ENCODE results near the gene UBTF.
A peak's percentile ranks its signal among the peaks of the same experiment; 100 is the strongest.
"Not testable (repeated sequence)": the region's sequence is repeated elsewhere in the genome, so short reads cannot be mapped to it uniquely, and the experiment has no call there.

Gene UBTF

DNA sequence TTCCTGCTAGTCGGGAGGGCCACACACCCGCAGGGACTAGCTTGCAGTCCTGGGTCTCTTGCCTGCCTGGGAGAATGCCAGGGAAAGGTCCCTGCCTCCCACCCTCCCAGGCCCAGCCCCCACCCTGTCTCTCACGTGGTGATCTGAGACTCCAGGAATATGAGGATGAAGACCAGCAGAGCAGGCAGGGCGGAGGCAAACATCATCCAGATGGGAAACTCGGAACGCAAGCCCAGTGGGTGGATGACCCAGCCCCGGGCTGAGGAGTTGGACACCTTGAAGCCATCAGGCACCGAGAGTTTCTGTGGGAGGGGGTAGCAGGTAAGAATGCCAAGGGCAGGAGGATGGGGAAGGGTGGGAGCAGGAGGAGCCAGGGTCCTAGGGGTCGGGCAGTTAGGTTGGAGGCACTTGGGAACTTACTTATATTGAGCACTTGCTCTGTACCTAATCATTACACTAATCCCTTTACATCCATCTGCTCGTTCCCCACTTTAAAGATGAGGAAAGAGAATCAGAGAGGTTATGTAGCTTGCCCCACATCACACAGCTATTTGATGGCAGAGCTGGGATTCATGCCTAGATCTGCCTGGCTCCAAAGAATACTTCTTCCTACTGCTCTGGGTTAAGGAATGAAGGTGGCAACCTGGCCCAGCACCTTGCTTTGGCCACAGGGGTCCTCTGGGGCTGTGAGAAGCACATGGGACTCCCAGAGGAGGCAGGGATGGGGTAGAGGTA lies 35.1 kb upstream of the UBTF start:
- no peak overlapping the region for H3K27ac Mint-ChIP-seq
- no peaks in the 10 kb centered on the region for H3K36me3 Mint-ChIP-seq
- H3K27me3 Mint-ChIP-seq, result no peaks in the 10 kb centered on the region

DNA sequence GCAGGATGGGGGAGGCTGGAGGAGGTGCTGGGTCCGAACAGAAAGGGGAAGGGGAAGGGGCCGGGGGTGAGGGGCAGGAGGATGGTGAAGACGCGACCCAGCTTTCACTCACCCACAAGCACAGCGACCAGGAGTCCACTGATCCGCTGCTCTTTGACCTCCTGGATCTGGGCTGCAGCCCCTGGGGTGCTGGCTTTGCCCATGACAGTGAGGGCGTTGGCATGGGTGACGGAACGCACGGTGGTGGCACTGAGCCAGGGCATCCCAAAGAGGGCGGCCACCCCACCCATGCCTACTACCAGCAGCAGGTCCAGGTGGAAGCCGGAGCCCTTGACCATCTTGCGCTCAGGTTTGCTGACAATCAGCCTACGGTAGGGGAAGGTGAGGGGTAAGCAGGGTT lies 33.5 kb upstream of the UBTF start:
- Mint-ChIP-seq H3K4me3 (no peak overlapping the region), H3K27me3 (no peaks in the 10 kb centered on the region), H3K4me1 (ENCODE audit: low read depth) (peaks cover 16% of the 10 kb centered on the region), H3K27ac (no peak overlapping the region), H3K9me3 (ENCODE audit: low read depth) (no peaks in the 10 kb centered on the region), H3K36me3 (no peaks in the 10 kb centered on the region)

More for the DNA sequence above, 35.1 kb upstream of the UBTF start:
- Mint-ChIP-seq H3K4me1 (ENCODE audit: low read depth) (peaks cover 6% of the 10 kb centered on the region), H3K4me3 (no peak overlapping the region), H3K9me3 (ENCODE audit: low read depth) (no peaks in the 10 kb centered on the region)

DNA sequence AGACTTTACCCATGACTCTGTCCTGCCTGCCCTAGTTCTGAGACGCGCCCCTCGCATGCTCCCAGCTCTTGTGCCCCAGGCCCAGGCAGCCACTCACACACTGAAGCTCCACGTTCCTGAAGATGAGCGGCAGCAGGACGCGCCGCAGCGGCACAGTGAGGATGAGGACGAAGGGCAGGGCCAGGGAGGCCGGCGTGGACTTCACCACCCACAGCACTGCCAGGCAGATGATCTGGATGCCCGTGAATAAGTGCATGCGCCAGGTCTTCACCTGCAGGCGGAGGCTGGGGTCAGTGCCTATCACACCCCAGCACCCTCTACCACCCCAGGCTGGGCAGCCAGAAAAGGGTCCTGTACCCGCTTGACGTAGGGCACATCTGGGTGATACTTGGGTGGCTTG lies 31.6 kb upstream of the UBTF start:
- peaks cover 35% of the 10 kb centered on the region for H3K4me1 Mint-ChIP-seq (ENCODE audit: low read depth)
- H3K9me3 Mint-ChIP-seq (ENCODE audit: low read depth), result no peaks in the 10 kb centered on the region
- peak overlapping the region; percentile 16 for H3K27ac Mint-ChIP-seq
- no peaks in the 10 kb centered on the region for H3K27me3 Mint-ChIP-seq
- no peak overlapping the region for H3K4me3 Mint-ChIP-seq
- H3K36me3 Mint-ChIP-seq, result no peaks in the 10 kb centered on the region

- peaks cover 44% of the 10 kb centered on the region for H3K4me1 Mint-ChIP-seq (ENCODE audit: low read depth)
- no peaks in the 10 kb centered on the region for H3K36me3 Mint-ChIP-seq
- peak overlapping the region; percentile 61 for H3K27ac Mint-ChIP-seq
- H3K4me3 Mint-ChIP-seq, result no peak overlapping the region
- H3K27me3 Mint-ChIP-seq, result no peaks in the 10 kb centered on the region
- H3K9me3 Mint-ChIP-seq (ENCODE audit: low read depth), result no peaks in the 10 kb centered on the region
Measured at GRCh38 chr17:44249501-44250246, 30.2 kb upstream of the UBTF start.

- H3K27ac Mint-ChIP-seq, result no peak overlapping the region
- no peak overlapping the region for H3K4me3 Mint-ChIP-seq
- peaks cover 45% of the 10 kb centered on the region for H3K4me1 Mint-ChIP-seq (ENCODE audit: low read depth)
- H3K36me3 Mint-ChIP-seq, result no peaks in the 10 kb centered on the region
- H3K9me3 Mint-ChIP-seq (ENCODE audit: low read depth), result no peaks in the 10 kb centered on the region
- H3K27me3 Mint-ChIP-seq, result no peaks in the 10 kb centered on the region
Measured at GRCh38 chr17:44247876-44248736, 28.6 kb upstream of the UBTF start.

GRCh38 chr17:44247440-44247841 lies 28.0 kb upstream of the UBTF start:
- Mint-ChIP-seq H3K27me3 (no peaks in the 10 kb centered on the region), H3K4me1 (ENCODE audit: low read depth) (peaks cover 45% of the 10 kb centered on the region), H3K27ac (peak overlapping the region; percentile 85), H3K9me3 (ENCODE audit: low read depth) (no peaks in the 10 kb centered on the region), H3K4me3 (no peak overlapping the region), H3K36me3 (no peaks in the 10 kb centered on the region)

- Mint-ChIP-seq H3K27ac (no peak overlapping the region), H3K9me3 (ENCODE audit: low read depth) (no peaks in the 10 kb centered on the region), H3K36me3 (no peaks in the 10 kb centered on the region)
Measured at GRCh38 chr17:44241106-44241624, 21.7 kb upstream of the UBTF start.

DNA sequence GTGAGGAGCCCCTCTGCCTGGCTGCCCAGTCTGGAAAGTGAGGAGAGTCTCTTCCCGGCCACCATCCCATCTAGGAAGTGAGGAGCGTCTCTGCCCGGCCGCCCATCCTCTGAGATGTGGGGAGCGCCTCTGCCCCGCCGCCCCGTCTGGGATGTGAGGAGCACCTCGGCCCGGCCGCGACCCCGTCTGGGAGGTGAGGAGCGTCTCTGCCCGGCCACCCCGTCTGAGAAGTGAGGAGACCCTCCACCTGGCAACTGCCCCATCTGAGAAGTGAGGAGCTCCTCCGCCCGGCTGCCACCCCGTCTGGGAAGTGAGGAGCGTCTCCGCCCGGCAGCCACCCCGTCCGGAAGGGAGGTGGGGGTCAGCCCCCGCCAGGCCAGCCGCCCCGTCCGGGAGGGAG lies 18.4 kb upstream of the UBTF start:
- H3K36me3 Mint-ChIP-seq, H3K4me3 Mint-ChIP-seq, H3K27me3 Mint-ChIP-seq: not testable (repeated sequence)

More at GRCh38 chr17:44241106-44241624, 21.7 kb upstream of the UBTF start:
- H3K27me3 Mint-ChIP-seq, result no peaks in the 10 kb centered on the region
- H3K4me1 Mint-ChIP-seq (ENCODE audit: low read depth), result peaks cover 12% of the 10 kb centered on the region
- H3K4me3 Mint-ChIP-seq, result no peak overlapping the region

GRCh38 chr17:44236444-44236991 lies 17.0 kb upstream of the UBTF start:
- Mint-ChIP-seq H3K27ac (no peak overlapping the region), H3K36me3 (no peaks in the 10 kb centered on the region), H3K9me3 (ENCODE audit: low read depth) (no peaks in the 10 kb centered on the region), H3K4me3 (no peak overlapping the region), H3K27me3 (no peaks in the 10 kb centered on the region), H3K4me1 (ENCODE audit: low read depth) (peaks cover 6% of the 10 kb centered on the region)

More for the DNA sequence above, 18.4 kb upstream of the UBTF start:
- not testable (repeated sequence) for H3K4me1 Mint-ChIP-seq (ENCODE audit: low read depth); H3K9me3 Mint-ChIP-seq (ENCODE audit: low read depth); H3K27ac Mint-ChIP-seq

DNA sequence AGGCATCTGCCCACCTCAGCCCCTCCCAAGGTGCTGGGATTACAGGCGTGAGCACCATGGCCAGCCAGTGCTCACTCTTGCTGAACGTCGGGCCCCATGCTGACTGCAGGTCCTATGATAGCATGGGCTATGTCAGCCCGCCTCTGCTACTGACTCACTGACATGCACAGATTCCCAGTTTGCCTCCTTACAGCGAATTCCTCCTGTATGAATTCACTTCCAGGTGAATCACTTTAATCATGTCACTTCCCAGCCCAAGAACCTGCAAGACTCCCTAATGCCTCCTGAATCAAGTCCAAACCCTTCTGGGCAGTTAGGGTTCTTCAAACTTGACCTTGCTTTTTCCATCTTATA lies 16.1 kb upstream of the UBTF start:
- no peak overlapping the region for H3K27ac Mint-ChIP-seq
- H3K9me3 Mint-ChIP-seq (ENCODE audit: low read depth), result no peaks in the 10 kb centered on the region
- H3K36me3 Mint-ChIP-seq, result no peaks in the 10 kb centered on the region
- H3K27me3 Mint-ChIP-seq, result no peaks in the 10 kb centered on the region
- no peak overlapping the region for H3K4me3 Mint-ChIP-seq
- H3K4me1 Mint-ChIP-seq (ENCODE audit: low read depth), result peaks cover 6% of the 10 kb centered on the region

- Mint-ChIP-seq H3K4me1 (ENCODE audit: low read depth) (peaks cover 6% of the 10 kb centered on the region), H3K36me3 (no peaks in the 10 kb centered on the region), H3K27ac (no peak overlapping the region), H3K4me3 (no peak overlapping the region), H3K9me3 (ENCODE audit: low read depth) (no peaks in the 10 kb centered on the region), H3K27me3 (no peaks in the 10 kb centered on the region)
Measured at GRCh38 chr17:44233582-44233981, 14.1 kb upstream of the UBTF start.

GRCh38 chr17:44232061-44232460 lies 12.6 kb upstream of the UBTF start:
- Mint-ChIP-seq H3K4me3 (no peak overlapping the region), H3K36me3 (no peaks in the 10 kb centered on the region), H3K27ac (no peak overlapping the region), H3K9me3 (ENCODE audit: low read depth) (no peaks in the 10 kb centered on the region), H3K27me3 (no peaks in the 10 kb centered on the region), H3K4me1 (ENCODE audit: low read depth) (peaks cover 6% of the 10 kb centered on the region)

DNA sequence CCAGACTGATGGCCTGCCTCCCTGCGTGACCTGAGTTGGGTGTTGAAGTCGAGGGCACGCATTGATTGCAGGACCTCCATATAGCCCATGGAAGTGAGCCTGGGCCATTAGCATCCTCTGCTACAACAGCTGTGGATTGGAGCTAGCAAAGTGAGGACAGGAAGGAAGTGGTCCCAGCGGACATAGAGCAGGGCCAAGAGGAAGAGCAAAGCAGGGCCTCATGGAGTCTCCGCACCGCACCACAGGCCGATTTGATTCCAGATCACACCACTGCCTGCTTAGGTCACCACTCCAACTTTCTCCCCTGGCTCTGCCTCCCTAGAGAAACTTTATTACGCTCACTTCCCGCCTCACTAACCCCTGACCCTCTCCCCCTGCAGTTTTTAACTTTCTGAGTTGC lies 10.7 kb upstream of the UBTF start:
- no peak overlapping the region for H3K4me3 Mint-ChIP-seq
- peaks cover 3% of the 10 kb centered on the region for H3K4me1 Mint-ChIP-seq (ENCODE audit: low read depth)
- H3K36me3 Mint-ChIP-seq, result no peaks in the 10 kb centered on the region
- H3K9me3 Mint-ChIP-seq (ENCODE audit: low read depth), result no peaks in the 10 kb centered on the region
- H3K27ac Mint-ChIP-seq, result no peak overlapping the region
- no peaks in the 10 kb centered on the region for H3K27me3 Mint-ChIP-seq

GRCh38 chr17:44229090-44229489 lies 9.6 kb upstream of the UBTF start:
- H3K4me1 Mint-ChIP-seq (ENCODE audit: low read depth), result no peaks in the 10 kb centered on the region
- H3K36me3 Mint-ChIP-seq, result no peaks in the 10 kb centered on the region
- no peak overlapping the region for H3K27ac Mint-ChIP-seq
- no peak overlapping the region for H3K4me3 Mint-ChIP-seq
- no peaks in the 10 kb centered on the region for H3K27me3 Mint-ChIP-seq
- no peaks in the 10 kb centered on the region for H3K9me3 Mint-ChIP-seq (ENCODE audit: low read depth)

Data from activated naive CD8-positive, alpha-beta T cell (primary cell).